Mesodermal cell (in vitro differentiated cells): ENCODE data around the gene IGSF1.

Experiments used
- H3K27ac ChIP-seq: 2 replicates; pipeline ENCODE4 v1.7.0; 2013; ENCODE audit warnings: mild to moderate bottlenecking, low read depth, low read length, moderate library complexity; ENCODE audit not compliant: severe bottlenecking
- H3K36me3 ChIP-seq: 2 replicates; pipeline ENCODE4 v1.7.1; 2013; ENCODE audit warnings: mild to moderate bottlenecking, low read length, moderate library complexity; ENCODE audit not compliant: control insufficient read depth, insufficient read depth
- H3K4me1 ChIP-seq: one replicate; pipeline ENCODE4 v1.7.1; 2013; ENCODE audit warnings: mild to moderate bottlenecking, low read length; ENCODE audit not compliant: insufficient read depth, control insufficient read depth, poor library complexity, severe bottlenecking
- H3K4me3 ChIP-seq: 2 replicates; pipeline ENCODE4 v1.7.0; 2013; ENCODE audit warnings: low read length, control low read depth, mild to moderate bottlenecking; ENCODE audit not compliant: insufficient read depth, poor library complexity, severe bottlenecking; ENCODE audit errors: extremely low read depth
- H3K9me3 ChIP-seq: 2 replicates; pipeline ENCODE4 v1.7.1; 2013; ENCODE audit warnings: mild to moderate bottlenecking, low read length, moderate library complexity; ENCODE audit not compliant: control insufficient read depth
- WGBS, 2 experiments: methylation state at CpG; one replicate each; pipeline ENCODE4 v1.1.5; 2013; ENCODE audit warnings: missing lambda C conversion rate in 2 of 2; ENCODE audit not compliant: insufficient coverage in 2 of 2; 5-methylcytosine and 5-hydroxymethylcytosine counted together

IGSF1 gene

GRCh38 chrX:131301155-131301554 lies 12.0 kb upstream of the IGSF1 start:
- no peaks in the 10 kb centered on the region for H3K4me1 ChIP-seq
- no peaks in the 10 kb centered on the region for H3K36me3 ChIP-seq
- no peak overlapping the region for H3K4me3 ChIP-seq
- H3K9me3 ChIP-seq = no peaks in the 10 kb centered on the region
- WGBS, 2 experiments = 77% methylated on average over 3 of the region's 5 CpGs; no CpG with 5 or more reads in 1 of the 2 experiments
- no peak overlapping the region for H3K27ac ChIP-seq

- Histone ChIP-seq H3K4me1 (no peaks in the 10 kb centered on the region), H3K36me3 (no peaks in the 10 kb centered on the region), H3K4me3 (no peak overlapping the region), H3K9me3 (no peaks in the 10 kb centered on the region), H3K27ac (no peak overlapping the region)
- WGBS, 2 experiments = no CpG with 5 or more reads among the region's 3 CpGs
Measured at GRCh38 chrX:131298846-131299245, 9.7 kb upstream of the IGSF1 start.

GRCh38 chrX:131298036-131298435 lies 8.9 kb upstream of the IGSF1 start:
- Histone ChIP-seq H3K4me1 (no peaks in the 10 kb centered on the region), H3K9me3 (no peaks in the 10 kb centered on the region), H3K4me3 (no peak overlapping the region), H3K27ac (no peak overlapping the region), H3K36me3 (no peaks in the 10 kb centered on the region)
- WGBS, 2 experiments = 100% methylated on average over 1 of the region's 2 CpGs; no CpG with 5 or more reads in 1 of the 2 experiments

- no peak overlapping the region for H3K27ac ChIP-seq
Measured at GRCh38 chrX:131289527-131289926, 421 bp upstream of the IGSF1 start.

GRCh38 chrX:131288188-131288587 lies 918 bp downstream of the IGSF1 start:
- Histone ChIP-seq H3K4me3 (no peak overlapping the region), H3K36me3 (no peaks in the 10 kb centered on the region), H3K9me3 (no peaks in the 10 kb centered on the region), H3K4me1 (no peaks in the 10 kb centered on the region), H3K27ac (no peak overlapping the region)
- WGBS, 2 experiments = no CpG with 5 or more reads among the region's 1 CpG

More at GRCh38 chrX:131289527-131289926, 421 bp upstream of the IGSF1 start:
- WGBS, 2 experiments = no CpG with 5 or more reads among the region's 4 CpGs
- H3K4me1 ChIP-seq = no peaks in the 10 kb centered on the region
- no peaks in the 10 kb centered on the region for H3K36me3 ChIP-seq
- peak overlapping the region; percentile 18 for H3K4me3 ChIP-seq
- H3K9me3 ChIP-seq = no peaks in the 10 kb centered on the region

GRCh38 chrX:131287560-131288179 lies 1.4 kb downstream of the IGSF1 start:
- Histone ChIP-seq H3K27ac (no peak overlapping the region), H3K4me1 (no peaks in the 10 kb centered on the region), H3K36me3 (no peaks in the 10 kb centered on the region), H3K9me3 (no peaks in the 10 kb centered on the region), H3K4me3 (no peak overlapping the region)
- WGBS, 2 experiments = 67% methylated on average over 1 of the region's 4 CpGs; no CpG with 5 or more reads in 1 of the 2 experiments

- no peak overlapping the region for H3K27ac ChIP-seq
- WGBS, 2 experiments = no CpG with 5 or more reads among the region's 4 CpGs
- H3K4me1 ChIP-seq = no peaks in the 10 kb centered on the region
- no peaks in the 10 kb centered on the region for H3K9me3 ChIP-seq
- H3K4me3 ChIP-seq = no peak overlapping the region
- H3K36me3 ChIP-seq = no peaks in the 10 kb centered on the region
Measured at GRCh38 chrX:131279617-131280016, 9.5 kb downstream of the IGSF1 start.

GRCh38 chrX:131279197-131279596 lies 9.9 kb downstream of the IGSF1 start:
- no peaks in the 10 kb centered on the region for H3K4me1 ChIP-seq
- WGBS, 2 experiments = 80% methylated on average over 1 of the region's 10 CpGs; no CpG with 5 or more reads in 1 of the 2 experiments
- H3K36me3 ChIP-seq = no peaks in the 10 kb centered on the region
- no peak overlapping the region for H3K4me3 ChIP-seq
- H3K27ac ChIP-seq = no peak overlapping the region
- no peaks in the 10 kb centered on the region for H3K9me3 ChIP-seq

GRCh38 chrX:131277543-131278136 lies 11.5 kb downstream of the IGSF1 start:
- Histone ChIP-seq H3K27ac (no peak overlapping the region), H3K4me1 (no peaks in the 10 kb centered on the region), H3K36me3 (no peaks in the 10 kb centered on the region), H3K4me3 (no peak overlapping the region), H3K9me3 (no peaks in the 10 kb centered on the region)
- 100% methylated on average over 1 of the region's 11 CpGs; no CpG with 5 or more reads in 1 of the 2 experiments for WGBS, 2 experiments

GRCh38 chrX:131273011-131273410 lies 16.1 kb downstream of the IGSF1 start:
- Histone ChIP-seq H3K4me3 (no peak overlapping the region), H3K36me3 (no peaks in the 10 kb centered on the region), H3K9me3 (no peaks in the 10 kb centered on the region), H3K27ac (no peak overlapping the region), H3K4me1 (no peaks in the 10 kb centered on the region)
- no CpG with 5 or more reads among the region's 5 CpGs for WGBS, 2 experiments

GRCh38 chrX:131271826-131272225 lies 17.3 kb downstream of the IGSF1 start:
- no peak overlapping the region for H3K27ac ChIP-seq
- no peak overlapping the region for H3K4me3 ChIP-seq
- WGBS, 2 experiments = 83% methylated on average over 2 of the region's 3 CpGs; no CpG with 5 or more reads in 1 of the 2 experiments
- no peaks in the 10 kb centered on the region for H3K4me1 ChIP-seq
- H3K36me3 ChIP-seq = no peaks in the 10 kb centered on the region
- no peaks in the 10 kb centered on the region for H3K9me3 ChIP-seq
